ACHN (cell line): ENCODE measurements around the gene PPFIA4.

Source experiments
- DNase-seq: peaks from one replicate; pipeline ENCODE4 v3.0.0-alpha.2; 2015
- in situ Hi-C: cut with HindIII; loops from 2 replicates; pipeline ENCODE4 v1.10.0; 2017; ENCODE audit warnings: low sequenced_read_pairs, low pct_ligation_motif_present, low pct_unique_long_range_greater_than_20kb

Gene PPFIA4

DNA sequence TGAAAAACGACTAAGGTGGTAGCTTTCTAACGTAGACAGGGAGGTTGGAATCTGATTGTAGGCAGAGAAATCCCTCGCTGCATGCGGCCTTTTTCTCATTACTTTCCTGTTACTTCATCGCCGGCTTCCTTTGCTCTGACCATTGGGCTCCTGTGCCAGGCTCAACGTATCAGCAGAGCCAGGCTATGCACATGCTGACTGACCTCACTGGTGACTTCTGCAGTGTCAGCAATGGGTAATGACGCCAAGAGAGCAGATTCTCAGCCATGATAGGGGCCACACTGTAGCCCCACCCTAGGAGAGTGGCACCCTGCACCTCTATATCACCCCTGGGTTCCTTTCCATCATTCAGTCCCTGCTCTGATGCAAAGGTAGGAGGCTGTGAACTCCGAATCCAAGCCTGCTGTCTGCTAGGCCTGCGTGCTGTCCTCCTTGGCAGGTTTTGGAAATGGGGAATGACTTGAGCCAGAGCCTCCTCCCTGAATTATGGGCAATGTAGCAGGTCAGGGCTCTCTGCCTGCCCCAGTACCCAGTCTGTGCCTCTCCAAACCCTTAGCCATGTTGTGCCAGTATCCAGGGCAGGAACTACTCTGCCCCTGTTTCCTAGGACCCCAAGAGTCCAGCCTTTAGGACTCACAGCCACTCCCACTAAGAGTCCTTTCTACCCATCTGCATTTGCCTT lies 11.4 kb downstream of the PPFIA4 start:
- DNase-seq = no peak
- in situ Hi-C loops = loop anchor here (25.0 kb wide), 1 partner anchor 175 kb away; no protein-coding TSS in a partner anchor

DNA sequence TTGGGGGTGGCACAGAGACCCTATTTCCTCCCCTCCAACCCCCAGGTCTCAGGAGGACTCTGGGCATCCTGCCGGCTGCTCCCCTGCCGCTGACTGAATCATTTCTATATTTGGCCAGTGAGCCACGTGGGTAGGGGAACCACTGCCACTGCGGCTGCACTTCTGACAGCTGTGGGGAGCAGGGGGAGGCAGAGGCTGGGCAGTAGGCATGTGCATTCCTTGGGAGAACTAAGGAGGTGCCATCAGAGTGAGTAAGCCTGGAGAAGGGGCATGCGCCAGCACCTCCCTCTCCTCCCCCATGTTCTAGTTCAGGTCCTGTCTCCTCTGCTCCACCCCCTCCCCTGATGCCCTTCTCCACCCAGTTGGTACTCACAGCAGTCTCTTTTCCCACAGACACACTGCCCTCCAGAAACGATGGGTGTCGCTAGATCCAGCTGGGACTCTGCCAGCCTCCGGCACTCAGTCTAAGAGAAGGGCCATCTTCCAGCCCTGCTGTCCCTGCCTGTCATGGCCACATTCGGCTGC lies 12.0 kb downstream of the PPFIA4 start:
- peak; percentile 97 for DNase-seq
- in situ Hi-C loops = loop anchor here (25.0 kb wide), 1 partner anchor 174 kb away; no protein-coding TSS in a partner anchor

DNA sequence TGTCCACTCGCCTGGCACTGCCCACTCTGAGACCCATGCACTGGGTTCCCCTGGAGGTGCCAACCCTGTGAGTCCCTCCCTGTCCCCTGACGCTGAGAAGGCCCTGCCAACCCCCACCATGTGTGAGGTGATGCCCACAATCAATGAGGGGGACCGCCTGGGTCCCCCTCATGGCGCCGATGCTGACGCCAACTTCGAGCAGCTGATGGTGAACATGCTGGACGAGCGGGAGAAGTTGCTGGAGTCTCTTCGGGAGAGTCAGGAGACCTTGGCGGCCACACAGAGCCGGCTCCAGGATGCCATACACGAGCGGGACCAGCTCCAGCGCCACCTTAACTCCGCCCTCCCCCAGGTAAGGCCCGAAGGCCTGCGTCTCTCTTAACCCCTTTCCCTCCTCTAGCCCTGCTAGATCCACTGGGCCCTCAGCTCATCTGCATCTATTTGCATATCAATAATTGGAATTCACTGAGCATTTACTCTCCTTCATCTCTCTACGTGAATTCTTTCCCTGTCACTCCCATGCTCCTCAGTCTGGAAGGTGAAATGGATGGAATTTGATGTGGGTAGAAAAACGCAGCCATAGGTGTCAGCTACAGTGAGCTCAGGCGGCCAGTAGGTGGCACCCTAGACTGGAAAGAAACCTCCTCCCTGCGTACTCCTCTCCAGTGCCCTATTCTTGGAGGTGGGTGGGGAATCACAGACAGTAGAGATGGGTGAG lies 12.8 kb downstream of the PPFIA4 start:
- peak; percentile 77 for DNase-seq
- in situ Hi-C loops = loop anchor here (25.0 kb wide), 1 partner anchor 173 kb away; no protein-coding TSS in a partner anchor

DNA sequence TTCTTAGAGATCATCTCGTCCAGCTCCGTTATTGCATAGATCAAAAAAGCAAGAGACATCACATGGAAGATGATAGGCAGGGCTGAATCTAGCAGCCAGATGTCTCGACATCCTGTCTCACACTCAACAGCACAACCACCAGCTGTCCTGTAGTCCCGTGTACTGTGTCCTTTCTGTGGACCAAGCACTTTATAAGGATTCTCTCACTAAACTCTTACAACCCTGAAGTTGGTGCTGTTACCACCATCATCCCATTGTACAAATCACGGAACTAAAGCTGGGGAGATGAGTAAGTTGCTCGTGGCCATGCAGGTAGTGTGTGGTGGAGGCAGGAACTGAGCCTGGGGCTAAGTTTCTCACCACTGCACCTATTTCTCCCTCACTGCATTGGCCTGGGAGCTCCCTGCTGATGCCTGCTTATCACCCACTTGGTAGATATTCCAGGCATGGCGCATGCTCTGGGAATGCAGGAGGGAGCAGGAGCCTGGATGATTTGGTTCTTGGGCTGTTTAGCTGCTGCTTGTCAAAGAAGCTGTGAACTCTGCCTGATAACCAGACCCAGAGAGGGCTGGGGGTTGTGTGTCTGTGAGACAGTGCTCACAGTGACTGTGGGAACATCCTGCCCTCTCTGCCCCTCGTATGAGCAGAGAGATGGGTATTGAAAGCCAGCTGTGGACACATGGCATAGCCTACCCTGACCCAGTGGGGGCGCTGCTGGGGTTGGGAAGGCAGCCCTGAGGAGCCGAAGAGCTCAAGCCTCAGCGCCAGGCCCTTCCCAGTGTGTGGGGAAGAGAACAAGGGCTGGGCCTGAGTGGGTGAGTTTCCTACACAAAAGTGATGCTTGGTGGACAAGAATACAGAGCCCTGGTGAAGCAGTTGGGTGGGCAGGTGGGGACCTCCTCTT lies 13.6 kb downstream of the PPFIA4 start:
- in situ Hi-C loops = loop anchor here (25.0 kb wide), 1 partner anchor 172 kb away; no protein-coding TSS in a partner anchor
- DNase-seq = peak; percentile 47

DNA sequence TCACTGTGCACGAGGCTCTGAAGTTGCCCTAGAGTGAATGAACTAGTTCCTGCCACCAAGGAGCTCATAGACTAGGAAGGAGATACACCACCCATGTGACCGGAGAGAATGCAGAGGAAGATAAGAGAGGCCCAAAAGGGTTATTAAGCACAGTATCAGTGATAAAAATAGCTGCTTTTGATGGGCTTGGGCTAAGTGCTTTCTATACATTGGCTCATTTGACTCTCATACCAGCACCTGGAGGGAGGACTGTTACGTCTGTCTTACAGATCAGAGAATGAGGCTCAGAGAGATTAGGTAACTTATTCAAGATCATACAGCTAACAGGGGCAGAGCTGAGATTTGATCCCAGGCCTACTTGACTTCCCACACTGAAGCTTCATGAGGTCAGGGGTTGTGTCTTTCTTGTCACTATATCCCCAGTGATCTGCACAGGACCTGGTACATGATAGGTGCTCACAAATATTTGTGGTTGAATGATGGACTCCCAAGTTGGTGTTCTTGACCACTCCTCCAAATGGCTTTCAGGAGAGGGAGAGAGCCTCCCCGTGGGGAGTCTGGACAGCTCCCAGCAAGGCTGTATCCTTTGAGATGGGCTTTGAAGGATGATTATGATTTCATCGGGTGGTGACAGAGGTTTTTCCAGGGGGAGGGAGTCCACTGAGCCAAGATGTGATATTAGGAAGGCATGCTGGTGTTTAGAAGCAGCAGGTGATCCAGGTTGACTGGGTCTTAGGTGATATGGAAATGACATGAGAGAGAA lies 14.4 kb downstream of the PPFIA4 start:
- in situ Hi-C loops = loop anchor here (25.0 kb wide), 1 partner anchor 172 kb away; no protein-coding TSS in a partner anchor
- no peak for DNase-seq

DNA sequence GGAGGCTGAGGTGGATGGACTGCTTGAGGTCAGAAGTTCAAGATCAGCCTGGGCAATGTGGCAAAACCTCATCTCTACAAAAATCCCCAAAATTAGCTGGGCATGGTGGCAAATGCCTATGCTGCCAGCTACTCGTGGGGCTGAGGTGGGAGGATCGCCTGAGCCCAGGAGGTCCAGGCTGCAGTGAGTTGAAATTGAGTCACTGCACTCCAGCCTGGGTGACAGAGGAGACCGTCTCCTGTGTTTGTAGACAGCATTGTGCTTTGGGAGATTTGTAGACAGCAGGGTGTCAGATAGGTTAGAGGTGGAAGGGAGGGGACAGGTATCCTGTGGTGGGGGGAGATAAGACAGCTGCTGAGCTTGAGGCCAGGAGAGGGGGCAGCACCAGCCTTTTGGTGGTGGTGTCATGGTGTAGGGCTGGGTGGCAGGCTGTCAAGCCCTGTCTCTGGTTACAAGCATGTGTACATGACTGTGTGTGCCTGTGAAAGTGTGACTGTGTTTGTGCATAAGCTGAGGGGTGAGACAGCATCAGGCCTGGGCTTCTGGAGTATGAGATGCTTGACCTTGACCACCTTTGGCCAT lies 15.2 kb downstream of the PPFIA4 start:
- no peak for DNase-seq
- in situ Hi-C loops = loop anchor here (25.0 kb wide), 1 partner anchor 171 kb away; no protein-coding TSS in a partner anchor

DNA sequence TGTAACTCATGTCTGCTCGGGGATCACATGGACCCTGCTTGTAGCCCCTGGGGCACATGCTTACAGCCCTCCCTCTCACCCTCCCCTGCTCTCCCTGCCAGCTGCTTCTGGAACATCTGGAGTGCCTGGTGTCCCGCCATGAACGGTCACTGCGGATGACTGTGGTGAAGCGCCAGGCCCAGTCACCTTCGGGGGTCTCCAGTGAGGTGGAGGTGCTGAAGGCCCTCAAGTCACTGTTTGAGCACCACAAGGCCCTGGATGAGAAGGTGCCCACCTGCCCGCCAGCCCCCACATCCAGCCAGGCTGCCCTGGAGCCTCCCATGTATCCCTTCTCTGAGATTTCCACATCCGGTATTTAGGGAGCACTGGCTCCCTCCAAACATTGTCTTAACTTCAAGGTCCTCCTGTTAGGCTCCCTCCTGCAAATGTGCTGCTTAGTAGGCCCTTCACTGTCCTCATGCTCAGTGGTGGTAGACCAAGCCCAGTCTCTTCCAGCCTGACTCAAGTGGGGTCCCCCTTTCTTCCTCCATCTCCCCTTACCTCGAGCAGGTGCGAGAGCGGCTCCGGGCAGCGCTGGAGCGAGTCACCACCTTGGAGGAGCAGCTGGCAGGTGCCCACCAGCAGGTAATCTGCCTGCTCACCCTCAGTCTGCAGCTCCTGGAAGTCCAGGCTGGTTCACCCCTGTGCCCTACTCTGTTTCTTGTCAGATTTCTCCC lies 17.7 kb downstream of the PPFIA4 start:
- DNase-seq = no peak
- in situ Hi-C loops = loop anchor here (25.0 kb wide), 1 partner anchor 168 kb away; no protein-coding TSS in a partner anchor

DNA sequence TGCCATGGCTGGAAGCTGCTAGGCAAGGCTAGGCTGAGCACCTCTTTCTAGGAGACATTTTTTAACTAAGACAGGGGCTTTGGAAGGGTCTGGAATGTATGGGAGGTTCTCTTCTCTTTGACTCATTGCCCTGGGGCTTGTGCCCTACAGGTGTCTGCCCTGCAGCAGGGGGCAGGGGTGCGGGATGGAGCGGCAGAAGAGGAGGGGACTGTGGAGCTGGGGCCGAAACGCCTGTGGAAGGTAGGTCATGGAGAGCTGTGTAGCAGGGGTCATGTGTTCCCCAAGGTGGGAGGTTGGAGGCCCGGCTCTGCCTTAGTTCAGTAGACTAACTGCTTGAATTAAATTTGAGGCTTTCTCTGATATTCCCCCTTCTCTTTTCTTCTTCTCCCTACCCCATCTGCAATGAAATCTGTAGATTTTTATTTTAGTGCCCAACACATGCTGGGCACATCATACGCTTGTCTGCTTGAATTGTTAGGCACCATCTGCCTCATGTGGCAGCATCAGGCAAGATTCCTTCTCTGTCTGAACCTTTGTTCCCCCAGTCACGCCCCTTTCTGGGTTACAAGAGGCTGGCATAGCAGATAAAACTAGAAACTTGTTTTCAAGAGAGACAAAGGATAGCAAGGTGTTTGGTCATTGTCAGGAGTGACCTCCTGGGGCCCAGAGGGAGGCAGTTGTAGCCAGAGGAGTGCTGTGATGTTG lies 18.4 kb downstream of the PPFIA4 start:
- DNase-seq = no peak
- in situ Hi-C loops = loop anchor here (25.0 kb wide), 1 partner anchor 168 kb away; no protein-coding TSS in a partner anchor

DNA sequence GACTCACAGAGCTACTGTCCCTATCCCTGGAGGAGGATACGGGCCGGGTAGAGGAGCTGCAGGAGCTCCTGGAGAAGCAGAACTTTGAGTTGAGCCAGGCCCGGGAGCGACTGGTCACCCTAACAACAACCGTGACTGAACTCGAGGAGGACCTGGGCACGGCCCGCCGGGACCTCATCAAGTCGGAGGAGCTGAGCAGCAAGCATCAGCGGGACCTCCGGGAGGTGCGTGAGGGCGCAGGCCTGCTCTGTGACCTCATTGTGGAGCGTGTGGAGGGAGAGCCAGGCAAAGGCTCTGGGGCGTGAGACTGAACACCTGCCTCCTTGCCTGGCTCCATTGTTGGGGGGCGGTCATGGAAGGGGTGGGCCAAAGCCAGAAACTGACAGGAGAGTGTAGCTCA lies 19.0 kb downstream of the PPFIA4 start:
- in situ Hi-C loops = loop anchor here (25.0 kb wide), 1 partner anchor 167 kb away; no protein-coding TSS in a partner anchor
- no peak for DNase-seq

DNA sequence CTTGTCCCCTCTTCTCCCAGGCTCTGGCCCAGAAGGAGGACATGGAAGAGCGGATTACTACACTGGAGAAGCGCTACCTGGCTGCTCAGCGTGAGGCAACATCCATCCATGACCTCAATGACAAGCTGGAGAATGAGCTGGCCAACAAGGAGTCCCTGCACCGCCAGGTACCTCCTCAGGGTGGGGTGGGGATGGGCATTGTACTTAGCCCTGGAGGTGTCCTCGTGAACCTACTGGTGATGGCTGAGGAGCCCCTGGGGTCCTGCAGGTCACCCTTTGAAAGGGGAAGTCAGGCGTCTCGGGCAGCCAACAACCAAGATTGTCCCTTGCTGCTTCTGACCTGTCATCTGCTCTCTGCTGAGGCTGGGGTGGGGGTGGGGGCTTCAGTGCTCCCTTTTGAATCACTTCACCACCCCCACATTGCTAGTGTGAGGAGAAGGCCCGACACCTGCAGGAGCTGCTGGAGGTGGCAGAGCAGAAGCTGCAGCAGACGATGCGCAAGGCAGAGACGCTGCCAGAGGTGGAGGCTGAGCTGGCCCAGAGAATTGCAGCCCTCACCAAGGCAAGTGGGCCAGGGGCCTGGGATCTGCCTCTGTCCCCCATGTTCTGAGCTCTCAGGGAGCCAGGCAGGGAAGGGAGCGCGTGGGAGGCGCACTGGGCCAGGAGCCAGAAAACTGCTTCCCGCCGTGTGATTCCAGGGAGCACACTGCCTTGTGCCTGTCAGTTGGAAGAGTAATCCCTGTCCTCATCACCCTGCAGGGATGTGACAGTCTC lies 19.7 kb downstream of the PPFIA4 start:
- in situ Hi-C loops = loop anchor here (25.0 kb wide), 1 partner anchor 166 kb away; no protein-coding TSS in a partner anchor
- no peak for DNase-seq

DNA sequence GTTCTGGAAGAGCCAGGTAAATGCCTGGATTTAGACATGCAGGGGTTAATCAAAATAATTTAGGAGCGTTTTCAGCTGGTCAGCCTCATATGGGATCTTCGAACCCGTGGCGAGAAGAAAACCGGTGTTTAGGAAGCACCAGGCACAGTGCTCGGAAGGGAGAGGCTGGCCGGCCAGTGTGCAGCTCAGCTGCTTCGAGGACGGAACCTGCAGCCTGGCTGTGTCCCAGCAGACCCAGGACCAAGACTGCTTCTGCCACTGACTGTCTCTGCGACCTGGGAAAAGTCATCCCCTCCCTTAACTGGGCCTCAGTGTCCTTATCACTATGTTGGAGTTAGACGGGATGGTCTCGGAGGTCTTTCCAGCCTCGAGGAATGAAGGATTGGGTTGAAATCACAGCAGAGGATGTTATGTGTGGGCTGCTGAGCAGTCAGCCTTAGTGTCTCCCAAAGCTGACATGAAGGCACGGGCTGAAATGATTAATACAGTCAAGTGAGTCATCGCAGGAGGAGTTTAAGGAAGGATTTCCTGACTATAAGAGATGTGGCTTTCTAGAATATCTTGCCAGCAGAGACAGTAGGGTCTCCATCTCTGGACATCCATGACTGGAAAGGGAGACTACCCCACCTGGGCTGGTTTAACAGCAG lies 20.8 kb downstream of the PPFIA4 start:
- peak; percentile 79 for DNase-seq
- in situ Hi-C loops = loop anchor here (25.0 kb wide), 1 partner anchor 165 kb away; no protein-coding TSS in a partner anchor

DNA sequence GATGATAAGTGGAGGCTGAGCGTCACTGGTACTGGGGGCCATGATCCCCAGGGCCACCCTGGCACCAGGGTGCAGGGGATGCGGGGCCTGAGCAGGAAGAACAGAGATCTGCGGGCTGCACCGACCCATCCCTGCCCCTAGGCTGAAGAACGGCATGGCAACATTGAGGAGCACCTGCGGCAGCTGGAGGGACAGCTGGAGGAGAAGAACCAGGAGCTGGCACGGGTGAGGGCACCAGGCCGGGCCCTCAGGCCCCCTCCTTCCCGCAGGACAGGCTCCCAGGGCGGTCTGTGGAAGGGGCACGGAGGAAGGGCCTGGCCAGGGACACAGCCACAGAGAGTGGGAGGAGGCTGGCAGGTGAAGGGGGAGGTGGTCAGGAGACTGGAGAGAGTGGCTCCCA lies 21.8 kb downstream of the PPFIA4 start:
- in situ Hi-C loops = loop anchor here (25.0 kb wide), 1 partner anchor 164 kb away; no protein-coding TSS in a partner anchor
- no peak for DNase-seq

DNA sequence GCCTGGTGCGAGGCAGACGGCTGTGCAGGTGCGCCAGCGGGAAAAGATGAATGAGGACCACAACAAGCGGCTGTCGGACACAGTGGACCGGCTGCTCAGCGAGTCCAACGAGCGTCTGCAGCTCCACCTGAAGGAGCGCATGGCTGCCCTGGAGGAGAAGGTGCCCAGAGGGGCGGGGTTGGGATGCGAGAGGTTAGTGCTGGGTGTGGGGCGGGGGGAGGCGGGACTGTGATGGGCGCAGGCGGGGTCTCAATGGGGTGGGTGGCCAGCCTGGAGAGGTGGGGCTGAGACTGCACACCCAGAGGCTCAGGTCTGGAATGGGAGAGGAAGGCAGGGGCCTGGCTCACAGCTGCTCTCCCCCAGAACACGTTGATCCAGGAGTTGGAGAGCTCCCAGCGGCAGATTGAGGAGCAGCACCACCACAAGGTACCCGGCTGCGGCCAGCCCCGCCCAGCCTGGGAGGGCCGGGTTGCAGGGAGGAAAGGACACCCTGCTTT lies 22.3 kb downstream of the PPFIA4 start:
- no peak for DNase-seq
- in situ Hi-C loops = loop anchor here (25.0 kb wide), 1 partner anchor 164 kb away; no protein-coding TSS in a partner anchor

DNA sequence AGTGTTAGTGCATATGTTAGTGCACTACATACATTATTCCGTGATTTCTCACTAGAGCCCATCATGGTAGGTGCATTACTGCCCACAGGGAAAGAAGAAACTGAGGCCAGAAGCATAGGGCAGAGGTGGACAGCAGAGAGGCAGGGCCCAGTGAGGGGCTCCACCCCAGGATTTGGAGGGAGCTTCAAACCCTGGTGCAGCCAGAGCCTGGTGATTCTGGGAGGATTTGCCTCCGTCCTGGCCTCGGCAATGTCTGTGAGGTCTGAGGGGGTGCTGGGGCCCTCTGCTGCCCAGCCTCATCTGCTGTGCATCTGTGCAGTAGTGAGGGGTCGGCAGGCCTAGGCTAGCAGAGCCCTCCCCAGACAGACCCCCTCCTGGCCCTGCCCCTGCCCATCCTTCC lies 22.8 kb downstream of the PPFIA4 start:
- DNase-seq = no peak
- in situ Hi-C loops = loop anchor here (25.0 kb wide), 1 partner anchor 163 kb away; no protein-coding TSS in a partner anchor
